Measurements from ENCODE around the gene DTNBP1. TPM values are rescaled to one million over a fixed set of nuclear protein-coding genes. Genes with fewer than 3 reads are reported as not detected.

Gene DTNBP1
- total and polyA plus RNA-seq, 2 of the 4 experiments (the other 2 are of a cell fraction): 4.8 to 18.7 TPM

DNA sequence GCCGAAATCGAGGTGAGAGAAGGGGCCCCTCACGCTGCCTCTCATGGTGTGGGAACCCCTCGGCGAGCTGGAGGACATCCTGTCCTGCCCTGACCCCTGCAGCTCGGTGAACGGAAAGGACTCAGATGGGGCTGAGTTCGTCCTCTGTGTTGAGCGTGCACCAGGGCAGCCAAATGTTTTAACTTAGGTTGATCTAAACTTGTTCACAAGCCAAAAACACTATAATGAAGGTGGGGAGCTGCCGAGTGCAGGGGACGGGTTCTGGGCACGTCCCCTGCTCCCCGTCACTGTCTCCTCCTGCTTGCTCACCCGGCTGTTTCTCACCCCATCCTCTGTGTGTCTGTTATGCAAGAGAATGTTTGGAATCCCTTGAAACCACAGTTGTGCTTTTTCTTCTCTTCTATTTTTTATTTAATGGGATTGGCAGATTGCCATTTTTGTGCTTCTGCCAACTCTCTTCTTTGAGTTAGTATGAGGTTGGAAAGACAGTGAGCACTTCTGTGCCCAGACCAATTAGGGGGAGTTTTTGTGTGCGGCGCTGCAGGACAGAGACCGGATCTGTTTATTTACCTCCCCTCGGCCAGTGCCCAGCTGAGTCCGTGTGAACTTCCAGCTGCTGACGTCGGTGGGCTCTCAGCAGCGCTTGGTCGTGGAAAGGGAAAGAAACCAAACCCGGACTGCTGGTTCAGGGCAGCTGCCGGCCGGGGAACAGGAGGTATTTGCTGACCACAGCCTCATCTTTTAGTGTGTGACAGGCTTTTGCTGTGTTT, 158.1 kb downstream of the DTNBP1 start (continued):
- TF ChIP-seq MXI1 (IDR thresholded peaks at IDR 0.05; ENCODE audit: borderline replicate concordance, low read depth, low read length) (no peak), CHD1 (IDR thresholded peaks at IDR 0.05; ENCODE audit: low read depth, low read length) (0 out of 2 replicates have a peak, but pooled peaks have one; percentile 24), RAD21 (IDR thresholded peaks at IDR 0.05; ENCODE audit: low read length) (peak; percentile 21; the same call in 1 of the 2 replicates)

DNA sequence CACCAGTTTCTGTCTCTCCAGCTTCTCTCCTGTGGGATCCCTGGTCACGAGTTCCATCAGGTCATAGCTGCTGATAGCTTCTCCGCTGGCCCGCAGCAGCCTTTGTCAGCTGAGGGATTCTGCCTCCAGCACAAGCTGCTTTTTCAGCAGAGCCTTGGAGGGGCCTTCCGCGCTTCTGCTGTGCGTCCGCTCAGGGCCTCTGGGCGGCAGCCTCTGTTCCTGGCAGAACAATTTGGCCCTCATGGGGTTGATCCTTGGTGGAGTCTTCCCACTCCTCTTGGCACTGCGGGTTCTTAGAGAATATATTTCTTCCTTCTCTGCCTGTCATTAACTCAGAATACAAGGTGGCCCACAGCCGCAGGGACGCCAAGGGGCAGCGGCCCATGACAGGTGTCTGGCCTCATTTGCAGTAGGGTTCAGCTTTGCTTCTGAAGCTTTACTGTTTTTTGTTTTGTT, 158.8 kb downstream of the DTNBP1 start:
- no peak overlapping the region for H3K56ac ChIP-seq (ENCODE audit: extremely low read depth, insufficient read depth, low read length)
- peaks cover 25 to 83% of the 10 kb centered on the region in 2 experiments for H3K79me1 ChIP-seq (ENCODE audit: low read depth in 1 of 2, low read length in 2 of 2)
- H3K9me1 ChIP-seq (ENCODE audit: insufficient read depth, low read length): peaks cover 28% of the 10 kb centered on the region
- no peak overlapping the region for H3K23ac ChIP-seq (ENCODE audit: low read depth, low read length)
- BruUV-seq (replicated peaks): no TSS peak
- peak overlapping the region; percentile 49; the same call in 1 of the 2 replicates for H2AK5ac ChIP-seq (ENCODE audit: low read depth, low read length)
- TF ChIP-seq CEBPB (IDR thresholded peaks at IDR 0.05; ENCODE audit: low read depth, low read length) (no peak), RCOR1 (IDR thresholded peaks at IDR 0.05; ENCODE audit: insufficient replicate concordance, low read length) (no peak), RAD21 (IDR thresholded peaks at IDR 0.05; ENCODE audit: low read length) (no peak), CHD1 (IDR thresholded peaks at IDR 0.05; ENCODE audit: low read depth, low read length) (no peak), MAZ (IDR thresholded peaks at IDR 0.05; ENCODE audit: borderline replicate concordance, low read depth, low read length) (no peak), POLR2A (IDR thresholded peaks at IDR 0.05; ENCODE audit: low read depth, low read length) (no peak), BHLHE40 (IDR thresholded peaks at IDR 0.05; ENCODE audit: low read depth, low read length) (no peak)
- TF ChIP-seq, protein P1, sequence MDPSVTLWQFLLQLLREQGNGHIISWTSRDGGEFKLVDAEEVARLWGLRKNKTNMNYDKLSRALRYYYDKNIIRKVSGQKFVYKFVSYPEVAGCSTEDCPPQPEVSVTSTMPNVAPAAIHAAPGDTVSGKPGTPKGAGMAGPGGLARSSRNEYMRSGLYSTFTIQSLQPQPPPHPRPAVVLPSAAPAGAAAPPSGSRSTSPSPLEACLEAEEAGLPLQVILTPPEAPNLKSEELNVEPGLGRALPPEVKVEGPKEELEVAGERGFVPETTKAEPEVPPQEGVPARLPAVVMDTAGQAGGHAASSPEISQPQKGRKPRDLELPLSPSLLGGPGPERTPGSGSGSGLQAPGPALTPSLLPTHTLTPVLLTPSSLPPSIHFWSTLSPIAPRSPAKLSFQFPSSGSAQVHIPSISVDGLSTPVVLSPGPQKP (IDR thresholded peaks at IDR 0.05; ENCODE audit: borderline replicate concordance, low read depth, low read length): no peak
- no peak overlapping the region for H3K27ac ChIP-seq (ENCODE audit: insufficient read depth, low read length)
- no peak overlapping the region for H2BK120ac ChIP-seq (ENCODE audit: low read depth, low read length)
- no peak overlapping the region for H3K14ac ChIP-seq (replicated peaks; ENCODE audit: low read depth, low read length)
- H2BK20ac ChIP-seq (ENCODE audit: low read depth, low read length): no peak overlapping the region
- H4K8ac ChIP-seq (ENCODE audit: low read depth in 2 of 2, low read length in 2 of 2): no peak overlapping the region; a peak in 1 of 4 replicates
- intact Hi-C loops (cut with micrococcal nuclease): no loop called here
- CTCF ChIA-PET: interaction anchor here (1.1 to 1.3 kb wide), 3 partner anchors 9 to 119 kb away, joined by 3 to 5 read pairs (median 3); no protein-coding TSS in a partner anchor
- H2AK9ac ChIP-seq (replicated peaks; ENCODE audit: low read depth, low read length, poor library complexity): no peak overlapping the region
- H3K18ac ChIP-seq (ENCODE audit: low read depth, low read length): no peak overlapping the region; the same call in 1 of the 2 replicates
- 73% methylated on average over 4 of the region's 12 CpGs; no CpG with 5 or more reads in 1 of the 2 experiments for WGBS, 2 experiments (ENCODE audit: extremely low coverage in 2 of 2, insufficient read length in 1 of 2)
- H2AFZ ChIP-seq (replicated peaks; ENCODE audit: low read length, poor library complexity): no peak overlapping the region
- DNase-seq (no peak), ATAC-seq (ENCODE audit: low read depth) (no peak)
- H3K9me3 ChIP-seq (ENCODE audit: control insufficient read depth, insufficient read depth, low read length): no peaks in the 10 kb centered on the region
- no peak overlapping the region for H4K5ac ChIP-seq (ENCODE audit: low read depth, low read length)
- H2BK5ac ChIP-seq (ENCODE audit: low read depth, low read length, poor library complexity, severe bottlenecking): no peak overlapping the region
- H3K27me3 ChIP-seq (ENCODE audit: control insufficient read depth, insufficient read depth, low read length): no peaks in the 10 kb centered on the region
- no peak overlapping the region for H2BK15ac ChIP-seq (ENCODE audit: low read depth, low read length)
- POLR2A ChIA-PET (ENCODE audit: unreplicated experiment): no interaction called here
- H3K4me3 ChIP-seq (ENCODE audit: insufficient read depth, low read depth, low read length): no peak overlapping the region
- H3K36me3 ChIP-seq (ENCODE audit: control insufficient read depth, insufficient read depth, low read length): peaks cover 45% of the 10 kb centered on the region
- H3K9ac ChIP-seq (ENCODE audit: low read depth, low read length): 0 out of 2 replicates have a peak overlapping the region, but pooled peaks have one; percentile 7
- in situ Hi-C loops (cut with MboI; ENCODE audit: low sequenced_read_pairs): no loop called here
- H3K4me1 ChIP-seq (ENCODE audit: control insufficient read depth, insufficient read depth, low read length): peaks cover 30% of the 10 kb centered on the region
- H3K4ac ChIP-seq (ENCODE audit: low read depth, low read length): peak overlapping the region; percentile 33; the same call in 1 of the 2 replicates
- H4K91ac ChIP-seq (ENCODE audit: insufficient read depth, low read depth, low read length): no peak overlapping the region
- peaks cover 94% of the 10 kb centered on the region for H4K20me1 ChIP-seq (ENCODE audit: insufficient read depth, low read length)
- no peak overlapping the region for H3K4me2 ChIP-seq (ENCODE audit: low read depth, low read length)
- dilution Hi-C loops (cut with HindIII; ENCODE audit: low sequenced_read_pairs, unreplicated experiment): no loop called here
